GM12878 (cell line): ENCODE results near the gene DIS3L2. TPM values are rescaled to one million over a fixed set of nuclear protein-coding genes. Genes with fewer than 3 reads are reported as not detected.

ENCODE experiments used
- BCL11A ChIP-seq: IDR thresholded peaks from 2 replicates; pipeline ENCODE4 v1.6.1; 2011; ENCODE audit warnings: low read depth, low read length
- BHLHE40 ChIP-seq, 2 experiments: fragments of 450-650 bp in 1 of 2; IDR thresholded peaks; 2 replicates each; pipeline ENCODE4 v1.6.1; 2011 to 2017; ENCODE audit warnings: low read depth in 2 of 2, borderline replicate concordance in 1 of 2, improper control_type of control experiment in 1 of 2, low read length in 1 of 2, mild to moderate bottlenecking in 1 of 2
- CBX5 ChIP-seq: sonication (generic); IDR thresholded peaks from 2 replicates; pipeline ENCODE4 v1.6.1; 2016; ENCODE audit warnings: low read depth, moderate library complexity, mild to moderate bottlenecking, inconsistent platforms
- CHD2 ChIP-seq: IDR thresholded peaks from 2 replicates; pipeline ENCODE4 v1.6.1; 2011; ENCODE audit warnings: low read depth, low read length, improper control_type of control experiment, borderline replicate concordance
- CREM ChIP-seq: IDR thresholded peaks from 2 replicates; pipeline ENCODE4 v1.6.1; 2014; ENCODE audit warnings: antibody characterized with exemption, low read depth
- E4F1 ChIP-seq: fragments of 450-650 bp; IDR thresholded peaks from 2 replicates; pipeline ENCODE4 v1.6.1; 2018; ENCODE audit warnings: borderline replicate concordance, mild to moderate bottlenecking; ENCODE audit not compliant: partially characterized antibody
- HDGF ChIP-seq: fragments of 450-650 bp; IDR thresholded peaks from 2 replicates; pipeline ENCODE4 v1.6.1; 2016; ENCODE audit warnings: antibody characterized with exemption
- LARP7 ChIP-seq: fragments of 450-650 bp; IDR thresholded peaks from 2 replicates; pipeline ENCODE4 v1.6.1; 2017; ENCODE audit warnings: mild to moderate bottlenecking
- MEF2B ChIP-seq: fragments of 450-650 bp; IDR thresholded peaks from 2 replicates; pipeline ENCODE4 v1.6.1; 2018; ENCODE audit warnings: mild to moderate bottlenecking, moderate library complexity; ENCODE audit not compliant: partially characterized antibody, poor library complexity, severe bottlenecking
- MYC ChIP-seq: IDR thresholded peaks from 2 replicates; pipeline ENCODE4 v1.6.1; 2011; ENCODE audit warnings: mild to moderate bottlenecking, low read length, moderate library complexity, inconsistent platforms; ENCODE audit not compliant: insufficient read depth, insufficient replicate concordance, insufficient read length, severe bottlenecking
- NBN ChIP-seq: fragments of 450-650 bp; IDR thresholded peaks from 2 replicates; pipeline ENCODE4 v1.6.1; 2016
- NRF1 ChIP-seq: conservative IDR thresholded peaks from 2 replicates; pipeline ENCODE4 v1.6.1; 2011; ENCODE audit warnings: mild to moderate bottlenecking, low read depth, low read length, improper control_type of control experiment
- POLR2A ChIP-seq: IDR thresholded peaks from 2 replicates; pipeline ENCODE4 v1.6.1; 2011; ENCODE audit warnings: low read depth, mild to moderate bottlenecking, low read length
- RAD21 ChIP-seq: IDR thresholded peaks from 2 replicates; pipeline ENCODE4 v1.6.1; 2011; ENCODE audit warnings: mild to moderate bottlenecking, low read depth, low read length, moderate library complexity; ENCODE audit not compliant: insufficient read depth
- RBBP5 ChIP-seq: fragments of 200-600 bp; sonication (generic); conservative IDR thresholded peaks from 2 replicates; pipeline ENCODE4 v1.6.1; 2016
- TCF12 ChIP-seq: IDR thresholded peaks from 2 replicates; pipeline ENCODE4 v1.6.1; 2011; ENCODE audit warnings: low read depth, mild to moderate bottlenecking, low read length
- polyA plus RNA-seq, 11 experiments: library from polyadenylated mRNA; depleted of rRNA in 4 of 11; unstranded in 6 of 11; stranded (reverse) in 5 of 11; fragments of >200 nt; fragmentation: Nextera tagmentation in 4 of 11; fragmentation: Illumina TruSeq in 1 of 11; extraction: Ambion mirVana in 4 of 11; extraction: Trizol in 1 of 11; gene quantifications; 1 replicate in 1 of 11; 2 replicates in 10 of 11; pipeline versions ENCODE4 v1.2.1 to v1.2.3, GENCODE V29; 2011 to 2016; ENCODE audit warnings: inconsistent platforms in 2 of 11, missing spikeins in 2 of 11, low read depth in 1 of 11
- total RNA-seq, 4 experiments: library from RNA; depleted of rRNA in 3 of 4; stranded (reverse); fragments of >200 nt in 3 of 4; fragmentation: Illumina TruSeq in 1 of 4; extraction: Trizol in 1 of 4; gene quantifications; 2 replicates each; pipeline versions ENCODE4 v1.2.1 to v1.2.3, GENCODE V29; 2013 to 2021
- TF ChIP-seq, protein P1 (sequence below): fragments of 450-650 bp; IDR thresholded peaks from 2 replicates; pipeline ENCODE4 v1.6.1; 2018; ENCODE audit warnings: mild to moderate bottlenecking, low read depth, moderate library complexity; ENCODE audit not compliant: partially characterized antibody
- TF ChIP-seq, protein P2 (sequence below): IDR thresholded peaks from 2 replicates; pipeline ENCODE4 v1.6.1; 2011; ENCODE audit warnings: borderline replicate concordance, low read depth, mild to moderate bottlenecking, moderate library complexity, low read length; ENCODE audit not compliant: insufficient read depth, poor library complexity, severe bottlenecking
- TF ChIP-seq, protein P3 (sequence below): fragments of 450-650 bp; IDR thresholded peaks from 2 replicates; pipeline ENCODE4 v1.6.1; 2017; ENCODE audit warnings: mild to moderate bottlenecking, moderate library complexity

DIS3L2 gene
- total and polyA plus RNA-seq, 10 of the 15 experiments (the other 5 are each of a cell fraction or from before 2014, with no cell fraction given), result 3.5 to 27.1 (median 16.0) TPM

- TF ChIP-seq, protein P1, sequence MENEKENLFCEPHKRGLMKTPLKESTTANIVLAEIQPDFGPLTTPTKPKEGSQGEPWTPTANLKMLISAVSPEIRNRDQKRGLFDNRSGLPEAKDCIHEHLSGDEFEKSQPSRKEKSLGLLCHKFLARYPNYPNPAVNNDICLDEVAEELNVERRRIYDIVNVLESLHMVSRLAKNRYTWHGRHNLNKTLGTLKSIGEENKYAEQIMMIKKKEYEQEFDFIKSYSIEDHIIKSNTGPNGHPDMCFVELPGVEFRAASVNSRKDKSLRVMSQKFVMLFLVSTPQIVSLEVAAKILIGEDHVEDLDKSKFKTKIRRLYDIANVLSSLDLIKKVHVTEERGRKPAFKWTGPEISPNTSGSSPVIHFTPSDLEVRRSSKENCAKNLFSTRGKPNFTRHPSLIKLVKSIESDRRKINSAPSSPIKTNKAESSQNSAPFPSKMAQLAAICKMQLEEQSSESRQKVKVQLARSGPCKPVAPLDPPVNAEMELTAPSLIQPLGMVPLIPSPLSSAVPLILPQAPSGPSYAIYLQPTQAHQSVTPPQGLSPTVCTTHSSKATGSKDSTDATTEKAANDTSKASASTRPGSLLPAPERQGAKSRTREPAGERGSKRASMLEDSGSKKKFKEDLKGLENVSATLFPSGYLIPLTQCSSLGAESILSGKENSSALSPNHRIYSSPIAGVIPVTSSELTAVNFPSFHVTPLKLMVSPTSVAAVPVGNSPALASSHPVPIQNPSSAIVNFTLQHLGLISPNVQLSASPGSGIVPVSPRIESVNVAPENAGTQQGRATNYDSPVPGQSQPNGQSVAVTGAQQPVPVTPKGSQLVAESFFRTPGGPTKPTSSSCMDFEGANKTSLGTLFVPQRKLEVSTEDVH, result no peak
- TF ChIP-seq BHLHE40 (IDR thresholded peaks at IDR 0.05; ENCODE audit: borderline replicate concordance in 1 of 2, low read depth in 2 of 2, low read length in 1 of 2) (no peak), LARP7 (no peak), TCF12 (peak; percentile 45), MYC (no peak), CREM (no peak), NBN (no peak), NRF1 (no peak), HDGF (0 out of 2 replicates have a peak, but pooled peaks have one; percentile 26), E4F1 (no peak), MEF2B (no peak), BCL11A (no peak), RBBP5 (no peak), RAD21 (no peak), POLR2A (no peak), CHD2 (no peak), CBX5 (peak; percentile 47; the same call in 1 of the 2 replicates)
- TF ChIP-seq, protein P2, sequence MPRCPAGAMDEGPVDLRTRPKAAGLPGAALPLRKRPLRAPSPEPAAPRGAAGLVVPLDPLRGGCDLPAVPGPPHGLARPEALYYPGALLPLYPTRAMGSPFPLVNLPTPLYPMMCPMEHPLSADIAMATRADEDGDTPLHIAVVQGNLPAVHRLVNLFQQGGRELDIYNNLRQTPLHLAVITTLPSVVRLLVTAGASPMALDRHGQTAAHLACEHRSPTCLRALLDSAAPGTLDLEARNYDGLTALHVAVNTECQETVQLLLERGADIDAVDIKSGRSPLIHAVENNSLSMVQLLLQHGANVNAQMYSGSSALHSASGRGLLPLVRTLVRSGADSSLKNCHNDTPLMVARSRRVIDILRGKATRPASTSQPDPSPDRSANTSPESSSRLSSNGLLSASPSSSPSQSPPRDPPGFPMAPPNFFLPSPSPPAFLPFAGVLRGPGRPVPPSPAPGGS, result no peak
- TF ChIP-seq, protein P3, sequence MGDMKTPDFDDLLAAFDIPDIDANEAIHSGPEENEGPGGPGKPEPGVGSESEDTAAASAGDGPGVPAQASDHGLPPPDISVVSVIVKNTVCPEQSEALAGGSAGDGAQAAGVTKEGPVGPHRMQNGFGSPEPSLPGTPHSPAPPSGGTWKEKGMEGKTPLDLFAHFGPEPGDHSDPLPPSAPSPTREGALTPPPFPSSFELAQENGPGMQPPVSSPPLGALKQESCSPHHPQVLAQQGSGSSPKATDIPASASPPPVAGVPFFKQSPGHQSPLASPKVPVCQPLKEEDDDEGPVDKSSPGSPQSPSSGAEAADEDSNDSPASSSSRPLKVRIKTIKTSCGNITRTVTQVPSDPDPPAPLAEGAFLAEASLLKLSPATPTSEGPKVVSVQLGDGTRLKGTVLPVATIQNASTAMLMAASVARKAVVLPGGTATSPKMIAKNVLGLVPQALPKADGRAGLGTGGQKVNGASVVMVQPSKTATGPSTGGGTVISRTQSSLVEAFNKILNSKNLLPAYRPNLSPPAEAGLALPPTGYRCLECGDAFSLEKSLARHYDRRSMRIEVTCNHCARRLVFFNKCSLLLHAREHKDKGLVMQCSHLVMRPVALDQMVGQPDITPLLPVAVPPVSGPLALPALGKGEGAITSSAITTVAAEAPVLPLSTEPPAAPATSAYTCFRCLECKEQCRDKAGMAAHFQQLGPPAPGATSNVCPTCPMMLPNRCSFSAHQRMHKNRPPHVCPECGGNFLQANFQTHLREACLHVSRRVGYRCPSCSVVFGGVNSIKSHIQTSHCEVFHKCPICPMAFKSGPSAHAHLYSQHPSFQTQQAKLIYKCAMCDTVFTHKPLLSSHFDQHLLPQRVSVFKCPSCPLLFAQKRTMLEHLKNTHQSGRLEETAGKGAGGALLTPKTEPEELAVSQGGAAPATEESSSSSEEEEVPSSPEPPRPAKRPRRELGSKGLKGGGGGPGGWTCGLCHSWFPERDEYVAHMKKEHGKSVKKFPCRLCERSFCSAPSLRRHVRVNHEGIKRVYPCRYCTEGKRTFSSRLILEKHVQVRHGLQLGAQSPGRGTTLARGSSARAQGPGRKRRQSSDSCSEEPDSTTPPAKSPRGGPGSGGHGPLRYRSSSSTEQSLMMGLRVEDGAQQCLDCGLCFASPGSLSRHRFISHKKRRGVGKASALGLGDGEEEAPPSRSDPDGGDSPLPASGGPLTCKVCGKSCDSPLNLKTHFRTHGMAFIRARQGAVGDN, result 0 out of 2 replicates have a peak, but pooled peaks have one; percentile 32
Measured at GRCh38 chr2:232315049-232315922, 353.8 kb downstream of the DIS3L2 start (continued).
